ENCODE results near the gene MLX. TPM values are rescaled to one million over a fixed set of nuclear protein-coding genes. Genes with fewer than 3 reads are reported as not detected.

Gene MLX
- total RNA-seq, 4 donors from 2014 or later = 24.4 to 33.9 (median 26.0) TPM

GRCh38 chr17:42559075-42559474 is 7.8 kb upstream of the MLX start:
- Histone ChIP-seq H3K4me3 (no peak overlapping the region), H3K27ac (no peak overlapping the region), H3K4me1 (peaks cover 0 to 54% (median 25%) of the 10 kb centered on the region in 3 donors), H3K27me3 (no peaks in the 10 kb centered on the region), H3K9me3 (no peaks in the 10 kb centered on the region), H3K36me3 (peaks cover 0 to 6% of the 10 kb centered on the region in 2 donors)
- TF ChIP-seq POLR2AphosphoS5 (IDR thresholded peaks at IDR 0.05) (no peak), POLR2A (IDR thresholded peaks at IDR 0.05) (no peak)
- 93 to 100% methylated on average over 1 to 5 of the region's 6 CpGs for WGBS, 2 donors (ENCODE audit: low coverage in 1 of 2)
- no peak for ATAC-seq

GRCh38 chr17:42560246-42560645 is 6.7 kb upstream of the MLX start:
- peaks cover 0 to 59% (median 24%) of the 10 kb centered on the region in 3 donors for H3K4me1 ChIP-seq
- H3K4me3 ChIP-seq = no peak overlapping the region
- H3K27ac ChIP-seq = no peak overlapping the region
- H3K36me3 ChIP-seq = peaks cover 0 to 18% of the 10 kb centered on the region in 2 donors
- no peaks in the 10 kb centered on the region for H3K9me3 ChIP-seq
- 84% methylated on average over 3 of the region's 3 CpGs; no CpG with 5 or more reads in 1 of the 2 donors for WGBS, 2 donors (ENCODE audit: low coverage in 1 of 2)
- no peaks in the 10 kb centered on the region for H3K27me3 ChIP-seq
- TF ChIP-seq EP300 (IDR thresholded peaks at IDR 0.05) (no peak), POLR2AphosphoS5 (IDR thresholded peaks at IDR 0.05) (no peak), CTCF (IDR thresholded peaks at IDR 0.05) (no peak), POLR2A (IDR thresholded peaks at IDR 0.05) (no peak)
- no peak for ATAC-seq

GRCh38 chr17:42561897-42562387 is 5.0 kb upstream of the MLX start, which contains the start of gene COASY:
COASY (plus strand) TSS chr17:42562148; CDS start chr17:42562623, 475 bp downstream.
- H3K4me3 ChIP-seq = peak within 1 kb of the TSS; percentile 76 to 79
- ATAC-seq = peak; percentile 81
- TF ChIP-seq POLR2AphosphoS5 (IDR thresholded peaks at IDR 0.05) = peak; percentile 91
- TF ChIP-seq POLR2A (IDR thresholded peaks at IDR 0.05) = peak; percentile 17 to 51
- TF ChIP-seq EP300 (IDR thresholded peaks at IDR 0.05) = no peak
- TF ChIP-seq CTCF (IDR thresholded peaks at IDR 0.05) = no peak
- 0% methylated on average over 5 of the region's 26 CpGs; no CpG with 5 or more reads in 1 of the 2 donors for WGBS, 2 donors (ENCODE audit: low coverage in 1 of 2)
- peaks cover 0 to 28% of the 10 kb centered on the region in 2 donors for H3K36me3 ChIP-seq
- H3K4me1 ChIP-seq = peaks cover 0 to 60% (median 29%) of the 10 kb centered on the region in 3 donors
- peak within 1 kb of the TSS; percentile 65 to 88 (median 86) for H3K27ac ChIP-seq
- no peaks in the 10 kb centered on the region for H3K27me3 ChIP-seq
- H3K9me3 ChIP-seq = no peaks in the 10 kb centered on the region

- Histone ChIP-seq H3K27me3 (no peaks in the 10 kb centered on the region), H3K36me3 (peaks cover 0 to 28% of the 10 kb centered on the region in 2 donors), H3K27ac (peak overlapping the region; percentile 65 to 88 (median 86)), H3K4me1 (peaks cover 0 to 62% (median 30%) of the 10 kb centered on the region in 3 donors), H3K4me3 (peak overlapping the region; percentile 76 to 79), H3K9me3 (no peaks in the 10 kb centered on the region)
- ATAC-seq = no peak
- WGBS, 2 donors (ENCODE audit: low coverage in 1 of 2) = 20% methylated on average over 3 of the region's 48 CpGs; no CpG with 5 or more reads in 1 of the 2 donors
- TF ChIP-seq POLR2A (IDR thresholded peaks at IDR 0.05) (no peak), EP300 (IDR thresholded peaks at IDR 0.05) (no peak), CTCF (IDR thresholded peaks at IDR 0.05) (no peak), POLR2AphosphoS5 (IDR thresholded peaks at IDR 0.05) (no peak)
These were observed 4.3 kb upstream of the MLX start for GRCh38 chr17:42562388-42563142.

- H3K27me3 ChIP-seq = no peaks in the 10 kb centered on the region
- peak overlapping the region in 2 of 4 donors; percentile 85 to 87 for H3K27ac ChIP-seq
- peaks cover 0 to 28% of the 10 kb centered on the region in 2 donors for H3K36me3 ChIP-seq
- H3K9me3 ChIP-seq = no peaks in the 10 kb centered on the region
- H3K4me1 ChIP-seq = peaks cover 0 to 68% (median 36%) of the 10 kb centered on the region in 3 donors
- no peak for ATAC-seq
- no CpG with 5 or more reads among the region's 14 CpGs for WGBS, 2 donors (ENCODE audit: low coverage in 1 of 2)
- peak overlapping the region; percentile 76 to 79 for H3K4me3 ChIP-seq
- TF ChIP-seq EP300 (IDR thresholded peaks at IDR 0.05) = no peak
- TF ChIP-seq POLR2AphosphoS5 (IDR thresholded peaks at IDR 0.05) = no peak
- no peak for TF ChIP-seq POLR2A (IDR thresholded peaks at IDR 0.05)
- TF ChIP-seq CTCF (IDR thresholded peaks at IDR 0.05) = no peak
These were observed 3.8 kb upstream of the MLX start for GRCh38 chr17:42563143-42563509.
